Liver (tissue), 3 donors: ENCODE data around the gene UNC5CL.

Experiments
- CTCF ChIP-seq: fragments of 150-350 bp; IDR thresholded peaks from 2 replicates; pipeline ENCODE4 v1.5.1; 2017; ENCODE audit warnings: improper control_type of control experiment, low read depth, low read length; ENCODE audit not compliant: missing input control
- EGR1 ChIP-seq, 2 donors: IDR thresholded peaks; 2 replicates each; pipeline ENCODE4 v1.6.1; 2016 to 2018; ENCODE audit warnings: antibody characterized with exemption in 2 of 2, low read depth in 2 of 2
- JUND ChIP-seq, 2 donors: IDR thresholded peaks; 2 replicates each; pipeline ENCODE4 v1.6.1; 2016; ENCODE audit warnings: antibody characterized with exemption in 2 of 2
- MAX ChIP-seq: IDR thresholded peaks from 2 replicates; pipeline ENCODE4 v1.6.1; 2016; ENCODE audit warnings: antibody characterized with exemption
- REST ChIP-seq: IDR thresholded peaks from 2 replicates; pipeline ENCODE4 v1.6.1; 2016; ENCODE audit warnings: antibody characterized with exemption, mild to moderate bottlenecking
- donor health status: healthy.
- donor health status: healthy.

- no peak for TF ChIP-seq MAX
- no peak for TF ChIP-seq CTCF
- TF ChIP-seq JUND (IDR thresholded peaks at IDR 0.05), result no peak
- no peak for TF ChIP-seq REST
- TF ChIP-seq EGR1 (IDR thresholded peaks at IDR 0.05; ENCODE audit: low read depth in 2 of 2), result no peak
These were observed 816 bp downstream of the UNC5CL start for GRCh38 chr6:41038205-41038604.
